Measurements from ENCODE around the gene TFDP1.

Gene TFDP1

DNA sequence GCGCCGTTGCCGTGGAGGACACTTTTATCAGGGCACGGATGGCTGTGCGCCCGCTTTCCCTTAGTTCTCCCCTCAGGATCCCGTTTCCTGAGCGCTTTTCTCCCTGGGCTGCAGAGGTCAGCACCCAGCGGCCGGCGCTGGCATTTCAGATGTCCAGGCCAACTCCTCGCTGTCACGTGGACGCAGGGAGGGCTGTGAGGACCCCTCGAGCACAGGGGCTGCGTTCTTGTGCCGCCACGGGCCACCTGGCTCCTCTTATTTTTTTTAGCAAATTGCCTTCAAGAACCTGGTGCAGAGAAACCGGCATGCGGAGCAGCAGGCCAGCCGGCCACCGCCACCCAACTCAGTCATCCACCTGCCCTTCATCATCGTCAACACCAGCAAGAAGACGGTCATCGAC, 51.2 kb downstream of the TFDP1 start:
- peak in 1 of 42 donors; percentile 26 for DNase-seq
- intact Hi-C loops (cut with DNase I): no loop called here

DNA sequence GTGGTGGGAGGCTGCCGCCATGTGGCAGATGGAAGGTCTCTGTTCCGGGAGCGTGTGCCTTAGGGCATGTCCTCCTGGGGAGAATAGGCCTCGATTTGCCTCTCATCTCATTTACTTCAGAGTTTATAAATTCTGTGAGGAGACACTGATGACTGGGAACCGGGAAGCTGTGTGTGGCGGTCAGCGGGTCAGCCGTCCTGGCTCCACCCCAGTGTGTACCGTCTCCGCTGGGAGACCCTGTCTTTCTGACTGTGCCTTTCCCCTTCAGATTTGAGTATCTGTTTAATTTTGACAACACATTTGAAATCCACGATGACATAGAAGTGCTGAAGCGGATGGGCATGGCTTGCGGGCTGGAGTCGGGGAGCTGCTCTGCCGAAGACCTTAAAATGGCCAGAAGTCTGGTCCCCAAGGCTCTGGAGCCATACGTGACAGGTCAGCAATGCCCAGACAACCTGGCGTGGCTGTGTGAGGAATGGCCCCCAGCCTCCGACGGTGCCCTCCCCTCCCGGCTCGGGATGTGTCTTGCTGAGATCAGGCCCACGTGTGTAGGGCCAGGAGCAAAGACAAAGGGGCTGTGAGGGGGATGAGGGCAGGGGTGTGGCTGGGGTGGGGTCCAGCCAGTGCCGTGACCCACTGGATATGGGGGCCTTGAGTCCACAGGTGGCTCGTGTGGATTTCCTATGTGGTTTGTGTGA, 51.9 kb downstream of the TFDP1 start:
- intact Hi-C loops (cut with DNase I): no loop called here

DNA sequence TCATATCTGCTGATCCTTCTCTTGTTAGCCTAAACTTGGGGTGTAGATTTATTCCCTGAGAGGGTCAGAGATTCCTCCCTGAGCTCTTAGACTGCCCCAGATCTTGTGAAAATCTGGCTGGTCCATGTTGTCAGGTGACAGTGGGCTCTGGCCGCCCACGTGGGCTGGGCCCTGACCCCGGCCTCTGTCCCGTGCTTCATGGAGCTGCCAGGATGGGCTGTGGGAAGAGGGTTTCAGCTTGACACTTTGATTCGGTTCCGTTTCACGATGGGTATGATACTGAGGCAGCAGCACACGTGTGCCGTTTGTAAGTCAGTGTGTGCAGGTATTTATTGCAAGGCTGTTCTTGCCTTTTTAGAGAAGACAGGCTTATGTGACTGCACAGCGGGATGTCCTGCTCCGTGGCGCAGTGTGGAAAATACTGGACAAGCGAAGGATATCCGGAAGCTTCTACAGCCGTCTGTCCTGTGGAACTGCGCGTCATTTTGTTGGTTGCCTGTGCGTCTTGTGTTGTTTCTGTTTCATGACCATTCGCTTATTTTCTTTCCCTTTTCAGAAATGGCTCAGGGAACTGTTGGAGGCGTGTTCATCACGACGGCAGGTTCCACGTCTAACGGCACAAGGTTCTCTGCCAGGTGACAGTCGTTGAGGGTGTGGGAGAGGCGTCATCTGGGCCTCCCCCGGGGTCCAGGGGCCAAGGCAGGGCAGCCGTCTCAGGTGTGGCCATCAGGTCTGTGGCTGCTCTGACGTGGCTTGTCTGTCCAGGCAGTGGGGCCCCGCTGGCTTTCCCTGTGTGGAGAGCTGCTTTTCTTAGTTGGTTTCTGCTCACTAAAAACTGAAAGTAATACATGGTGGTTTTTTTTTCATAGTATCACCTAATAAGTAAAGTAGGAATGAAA, 53.0 kb downstream of the TFDP1 start:
- intact Hi-C loops (cut with DNase I): no loop called here
- peak in 7 of 42 donors; percentile 3 to 28 (median 15) for DNase-seq

More for the DNA sequence above, 51.9 kb downstream of the TFDP1 start:
- no peak for DNase-seq

DNA sequence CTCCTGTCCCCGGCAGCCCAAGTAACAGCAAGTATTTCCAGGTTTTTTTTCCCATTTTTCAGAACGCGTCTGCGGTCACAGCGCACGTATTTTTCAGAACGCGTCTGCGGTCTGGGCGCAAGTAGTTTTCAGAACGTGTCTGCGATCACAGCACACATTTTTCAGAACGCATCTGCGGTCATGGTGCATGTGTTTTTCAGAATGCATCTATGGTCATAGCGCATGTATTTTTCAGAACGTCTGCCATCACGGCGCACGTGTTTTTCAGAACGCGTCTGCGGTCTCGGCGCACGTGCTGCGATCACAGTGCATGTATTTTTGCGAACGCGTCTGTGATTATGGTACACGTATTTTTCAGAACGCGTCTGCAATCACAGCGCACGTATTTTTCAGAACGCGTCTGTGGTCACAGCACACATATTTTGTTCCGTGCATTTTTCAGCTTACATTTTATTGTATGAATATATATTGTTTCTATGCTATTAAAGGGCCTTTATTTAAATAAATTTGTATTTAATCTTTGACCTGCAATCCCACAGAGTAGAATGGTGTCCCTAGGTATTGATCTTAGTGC, 53.7 kb downstream of the TFDP1 start:
- DNase-seq: peak in 10 of 42 donors; percentile 1 to 27 (median 4)
- intact Hi-C loops (cut with DNase I): no loop called here

DNA sequence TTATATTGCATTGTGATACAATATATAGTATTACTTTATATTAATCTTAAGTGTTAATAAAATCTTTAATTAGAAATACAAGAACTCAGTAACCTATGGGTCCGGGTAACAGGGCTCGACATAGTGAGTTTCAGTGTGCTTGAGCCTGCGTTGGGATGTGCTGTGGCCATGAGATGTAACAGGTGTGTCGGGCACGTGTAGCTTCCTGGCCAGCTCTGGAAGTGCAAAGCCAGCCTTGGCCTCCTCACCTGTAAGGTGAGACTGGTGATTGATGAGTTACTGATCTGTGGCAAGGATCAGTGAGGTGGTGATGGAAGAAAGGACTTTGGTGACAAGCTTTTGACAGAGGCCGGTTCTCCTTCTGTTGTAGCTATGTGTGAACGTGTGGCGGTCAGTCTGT, 54.3 kb downstream of the TFDP1 start:
- intact Hi-C loops (cut with DNase I): no loop called here
- peak in 6 of 42 donors; percentile 0 to 13 (median 4) for DNase-seq

DNA sequence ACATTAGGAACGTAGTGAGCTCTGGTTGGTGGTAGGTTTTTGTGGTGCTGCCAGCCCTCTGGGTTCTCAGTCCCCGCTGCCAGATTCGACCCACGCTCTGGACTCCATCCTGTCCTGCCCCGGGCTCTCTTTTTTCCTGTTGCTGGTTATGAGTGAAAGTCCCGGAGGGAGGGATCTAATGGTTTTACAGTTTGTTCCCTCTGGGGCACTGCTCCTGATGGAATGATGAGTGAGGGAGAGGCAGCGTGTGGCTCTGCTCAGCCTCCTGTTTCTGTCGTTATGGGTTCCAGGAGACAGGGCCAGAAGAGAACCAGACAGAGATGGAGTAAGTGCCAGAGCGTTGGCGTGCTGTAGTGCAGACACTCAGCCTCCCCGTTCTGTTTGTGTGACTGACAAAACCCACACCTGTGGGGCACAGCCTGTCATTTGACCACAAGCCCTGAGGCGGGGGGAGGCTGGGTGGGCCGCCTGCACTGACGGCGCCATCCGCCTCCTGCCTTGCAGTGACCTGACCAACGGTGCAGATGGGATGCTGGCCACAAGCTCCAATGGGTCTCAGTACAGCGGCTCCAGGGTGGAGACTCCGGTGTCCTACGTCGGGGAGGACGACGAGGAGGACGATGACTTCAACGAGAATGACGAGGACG, 55.2 kb downstream of the TFDP1 start:
- intact Hi-C loops (cut with DNase I): no loop called here
- DNase-seq: peak in 12 of 42 donors; percentile 0 to 34 (median 8)

DNA sequence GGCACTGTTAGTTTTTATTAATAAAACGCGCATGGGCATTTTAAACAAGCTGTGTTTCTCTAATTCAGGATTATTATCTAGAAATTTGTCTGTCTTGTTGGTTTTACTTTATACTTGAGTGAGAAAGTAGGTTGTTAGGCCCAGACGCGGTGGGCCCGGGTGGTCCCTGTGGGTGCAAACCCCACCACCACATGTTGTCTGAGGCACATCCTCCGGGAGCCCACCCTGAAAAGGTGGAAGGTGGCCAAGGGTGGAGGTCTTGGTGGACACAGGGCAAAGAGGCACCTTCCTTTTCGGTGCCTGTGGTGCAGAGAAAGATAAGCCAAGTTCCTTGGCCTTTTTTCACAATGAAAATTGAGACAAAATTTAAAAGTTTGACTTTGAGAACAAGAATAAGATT, 56.9 kb downstream of the TFDP1 start:
- intact Hi-C loops (cut with DNase I): no loop called here
- peak in 7 of 42 donors; percentile 6 to 27 (median 13) for DNase-seq

DNA sequence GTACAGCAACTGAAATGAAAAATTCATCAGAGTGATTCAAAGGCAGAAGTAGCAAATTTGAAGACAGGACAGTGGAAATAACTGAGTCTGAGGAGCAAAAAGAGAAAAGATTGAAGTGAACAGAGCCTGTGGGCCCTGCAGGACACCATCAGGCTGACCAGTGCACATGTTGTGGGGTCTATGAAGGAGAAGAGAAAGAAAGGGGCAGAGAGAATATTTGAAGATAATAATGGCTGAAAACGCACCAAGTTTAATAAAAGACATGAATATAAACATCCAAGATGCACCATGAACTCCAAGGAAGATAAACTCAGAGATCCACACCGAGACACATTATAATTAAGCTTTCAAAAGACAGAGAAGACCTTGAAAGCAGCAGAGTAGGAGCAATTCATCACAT, 58.0 kb downstream of the TFDP1 start:
- no peak for DNase-seq
- intact Hi-C loops (cut with DNase I): no loop called here

DNA sequence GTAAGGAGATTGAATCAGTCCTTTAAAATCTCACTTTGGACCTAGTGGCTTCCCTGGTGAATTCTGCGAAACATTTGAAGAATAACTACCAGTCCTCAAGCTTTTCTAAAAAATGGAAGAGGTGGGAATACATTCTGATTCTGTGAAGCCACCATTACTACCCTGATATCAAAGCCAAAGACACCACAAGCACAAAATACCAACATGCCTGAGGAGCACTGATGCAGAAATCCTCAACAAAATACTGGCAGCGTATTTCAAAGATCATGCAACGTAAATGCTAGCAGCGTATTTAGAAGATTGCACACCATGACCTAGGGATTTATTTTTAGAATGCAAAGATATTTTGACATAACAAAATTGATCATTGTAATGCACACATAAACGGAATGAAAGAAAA, 59.0 kb downstream of the TFDP1 start:
- no peak for DNase-seq
- intact Hi-C loops (cut with DNase I): no loop called here

DNA sequence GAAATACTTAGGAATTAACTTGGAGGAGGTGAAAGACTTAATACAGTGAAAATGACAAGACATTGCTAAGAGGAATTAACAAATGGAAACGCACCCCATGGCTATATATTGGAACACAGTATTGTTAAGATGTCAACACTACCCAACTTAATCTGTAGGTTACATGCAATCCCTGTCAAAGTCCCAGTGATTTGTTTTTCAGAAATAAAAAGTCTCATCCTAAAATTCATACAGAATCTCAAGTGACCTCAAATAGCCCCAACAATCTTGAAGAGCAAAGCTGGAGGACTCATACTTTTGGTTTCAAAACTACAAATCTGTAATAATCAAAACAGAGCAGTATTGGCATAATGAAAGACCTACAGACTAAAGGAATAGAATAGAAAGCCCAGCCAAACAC, 60.2 kb downstream of the TFDP1 start:
- intact Hi-C loops (cut with DNase I): no loop called here
- DNase-seq: no peak

DNA sequence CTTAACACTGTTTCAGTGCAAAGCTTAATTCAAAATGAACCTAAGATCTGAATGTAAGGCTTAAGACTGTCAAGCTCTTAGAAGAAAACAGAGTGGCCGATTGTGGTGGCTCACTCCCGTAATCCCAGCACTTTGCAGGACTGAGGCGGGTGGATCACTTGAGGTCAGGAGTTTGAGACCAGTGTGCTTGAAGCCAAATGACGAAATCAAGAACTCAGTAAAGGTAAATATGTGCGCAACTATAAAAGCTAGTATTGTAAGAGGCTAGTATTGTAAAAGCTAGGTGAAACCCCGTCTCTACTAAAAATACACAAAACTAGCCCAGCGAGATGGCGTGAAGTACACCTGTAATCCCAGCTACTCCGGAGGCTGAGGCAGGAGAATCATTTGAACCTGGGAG, 60.8 kb downstream of the TFDP1 start:
- intact Hi-C loops (cut with DNase I): no loop called here
- DNase-seq: peak in 4 of 42 donors; percentile 3 to 25 (median 4)

DNA sequence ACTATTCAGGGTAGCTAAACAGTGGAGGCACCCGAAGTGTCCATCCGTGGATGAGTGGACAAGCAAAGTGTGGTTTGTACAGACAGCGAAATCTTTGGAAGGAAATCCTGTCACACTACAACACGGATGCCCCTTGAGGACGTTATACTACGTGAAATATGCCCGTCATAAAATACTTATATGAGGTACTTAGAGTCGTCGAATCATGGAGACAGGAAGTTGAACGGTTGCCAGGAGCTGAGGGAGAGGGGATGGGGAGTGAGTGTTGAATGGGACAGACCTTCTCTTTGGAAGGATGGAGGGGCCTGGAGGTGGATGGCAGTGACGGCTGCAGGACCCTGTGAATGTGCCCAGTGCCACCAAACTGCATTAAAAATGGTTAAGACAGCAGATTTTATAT, 61.8 kb downstream of the TFDP1 start:
- peak in 8 of 42 donors; percentile 3 to 36 (median 12) for DNase-seq
- intact Hi-C loops (cut with DNase I): no loop called here

DNA sequence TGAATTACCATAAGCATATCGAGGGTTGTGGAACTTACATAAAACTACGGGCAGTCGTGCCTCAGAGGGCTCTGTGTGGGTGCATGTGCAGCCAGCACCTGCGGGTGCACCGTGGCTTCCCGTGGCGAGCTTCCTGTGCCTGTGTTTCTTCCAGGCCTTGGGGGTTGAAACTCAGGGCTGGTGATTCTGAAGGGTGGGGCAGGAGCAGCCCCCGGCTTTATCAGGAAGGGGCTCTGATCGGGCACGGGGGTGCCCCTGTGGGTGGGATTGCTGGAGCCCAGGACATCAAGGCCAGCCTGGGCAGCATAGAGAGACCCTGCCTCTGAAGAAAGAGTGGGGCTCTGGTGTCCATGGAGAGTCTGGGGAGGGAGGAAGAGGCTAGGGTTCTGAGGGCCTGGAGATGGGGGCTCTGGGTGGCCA, 62.4 kb downstream of the TFDP1 start:
- intact Hi-C loops (cut with DNase I): no loop called here
- peak in 10 of 42 donors; percentile 15 to 37 (median 23) for DNase-seq

DNA sequence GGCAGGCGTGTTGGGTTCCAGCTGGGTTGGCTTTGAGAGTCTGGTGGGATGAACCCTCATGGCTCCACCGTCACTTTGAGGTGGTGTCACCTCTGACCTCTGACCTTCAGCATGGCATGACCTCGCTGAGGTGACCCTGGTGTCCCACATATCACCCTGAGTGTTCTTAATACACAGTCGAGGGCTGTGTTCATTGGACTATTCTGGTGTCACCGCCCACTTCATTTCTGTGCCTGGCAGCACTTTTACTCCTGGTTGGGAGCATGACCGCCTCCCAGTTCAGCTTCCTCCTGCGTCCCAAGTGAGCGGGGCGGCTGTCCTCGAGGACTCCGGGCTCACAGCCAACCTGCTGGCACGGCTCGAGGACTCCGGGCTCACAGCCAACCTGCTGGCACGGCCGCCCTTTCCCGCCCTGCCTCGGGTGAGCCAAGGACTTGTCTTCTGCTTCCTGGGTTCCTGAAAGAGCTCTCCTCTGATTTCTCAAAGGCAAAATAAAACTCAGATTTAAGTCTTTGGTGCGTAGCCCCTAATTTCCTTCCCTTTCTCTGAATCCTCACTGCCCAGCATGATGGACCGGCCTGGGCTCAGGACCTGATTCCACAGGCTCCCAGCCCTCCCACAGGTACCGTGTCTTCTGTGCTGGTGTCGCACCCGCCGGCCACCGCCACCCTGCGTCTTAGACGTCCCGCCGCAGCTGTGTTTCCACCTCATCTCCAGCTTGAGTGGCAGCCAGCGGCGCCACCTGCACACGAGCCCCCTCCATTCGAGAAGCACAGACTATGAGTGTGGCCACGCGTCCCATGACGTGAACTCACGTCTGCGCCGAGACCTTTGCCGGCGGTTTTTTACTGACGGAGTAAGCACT, 63.0 kb downstream of the TFDP1 start:
- intact Hi-C loops (cut with DNase I): no loop called here
- peak; percentile 82 to 96 (median 91) for DNase-seq

DNA sequence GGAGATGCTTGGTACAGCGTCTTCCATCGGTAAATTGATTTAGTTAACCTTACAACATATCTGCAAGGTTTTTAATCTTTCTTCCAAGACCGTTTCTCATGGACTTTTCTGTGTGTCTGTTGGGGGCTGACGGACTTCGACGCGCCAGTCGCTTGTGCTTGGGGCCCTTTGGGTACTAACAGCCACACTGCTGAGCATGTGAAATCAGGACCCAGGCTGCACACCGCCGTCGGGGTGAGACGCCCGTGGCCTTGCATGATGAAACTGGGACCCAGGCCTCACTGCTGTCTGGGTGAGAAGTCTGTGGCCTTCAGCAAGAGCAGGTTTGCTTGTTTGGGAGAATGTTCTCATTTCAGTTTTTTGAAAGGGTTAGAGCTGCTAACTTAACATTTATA, 63.7 kb downstream of the TFDP1 start:
- intact Hi-C loops (cut with DNase I): no loop called here
- peak in 8 of 42 donors; percentile 16 to 37 (median 26) for DNase-seq

DNA sequence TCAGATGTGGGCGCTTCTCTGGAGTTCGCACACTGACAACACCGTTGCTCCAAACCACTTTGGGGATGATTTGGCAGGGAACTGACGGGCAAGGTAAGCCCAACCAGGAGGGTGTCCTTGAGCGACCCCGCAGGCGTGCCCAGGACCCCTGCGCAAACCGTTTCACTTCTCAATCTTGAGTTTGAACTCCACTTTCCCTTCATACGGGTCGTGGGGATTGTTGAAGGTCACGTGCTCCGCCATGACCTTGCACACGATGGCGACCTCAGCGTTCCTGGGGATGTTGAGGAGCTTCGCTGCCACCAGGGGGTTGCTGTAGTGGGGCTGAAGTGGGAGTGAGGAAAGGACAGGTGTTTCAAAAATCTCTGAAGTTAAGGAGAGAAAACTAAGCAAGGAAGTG, 64.7 kb downstream of the TFDP1 start:
- DNase-seq: peak in 6 of 42 donors; percentile 3 to 27 (median 10)
- intact Hi-C loops (cut with DNase I): no loop called here

DNA sequence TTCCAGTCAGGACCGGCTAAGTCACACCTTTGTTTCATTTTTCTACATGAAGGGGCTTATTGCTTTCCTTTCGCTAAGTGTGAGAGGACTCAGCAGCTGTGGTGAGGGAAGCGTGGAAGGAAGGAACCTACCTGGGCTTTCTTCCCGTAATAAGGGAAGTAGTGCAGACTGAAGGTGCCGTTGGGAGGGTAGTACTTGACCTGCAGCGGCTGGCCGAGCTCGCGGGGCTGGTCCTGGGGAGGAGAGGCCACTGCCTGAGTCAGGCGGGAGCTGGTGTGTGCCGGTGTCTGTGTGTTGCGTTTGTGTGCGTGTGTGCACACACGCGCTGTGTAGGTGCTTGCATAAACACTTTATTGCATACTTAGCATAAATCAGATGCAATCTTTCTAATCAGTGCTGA, 65.7 kb downstream of the TFDP1 start:
- DNase-seq: peak in 6 of 42 donors; percentile 5 to 22 (median 10)
- intact Hi-C loops (cut with DNase I): no loop called here

DNA sequence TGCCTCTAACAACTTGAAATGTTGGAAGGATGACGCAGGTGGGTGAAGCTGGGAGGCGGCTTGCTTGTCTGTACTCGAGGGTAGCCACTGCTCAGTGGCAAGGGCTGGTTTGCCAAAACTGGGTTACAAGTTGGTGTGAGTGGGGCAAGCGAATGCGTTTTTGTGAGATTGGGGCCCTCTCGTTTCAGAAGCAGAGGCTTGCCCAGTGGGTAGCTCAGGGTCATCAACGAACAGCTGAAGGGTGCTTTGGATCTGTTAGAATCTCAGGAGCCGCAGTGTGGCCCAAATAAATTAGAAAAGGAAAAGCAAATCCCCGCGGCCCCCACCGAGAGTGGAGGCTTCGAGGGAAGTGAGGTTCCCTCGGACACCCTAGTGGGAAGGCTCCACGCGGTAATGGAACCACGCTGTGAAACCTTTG, 66.2 kb downstream of the TFDP1 start:
- intact Hi-C loops (cut with DNase I): no loop called here
- DNase-seq: peak in 7 of 42 donors; percentile 4 to 30 (median 16)

Data from head of caudate nucleus (tissue), 42 donors.